Measurements from ENCODE around the gene KIRREL3.
A peak's percentile ranks its signal among the peaks of the same experiment; 100 is the strongest.
"Not testable (repeated sequence)": the region's sequence is repeated elsewhere in the genome, so short reads cannot be mapped to it uniquely, and the experiment has no call there.

Gene KIRREL3

DNA sequence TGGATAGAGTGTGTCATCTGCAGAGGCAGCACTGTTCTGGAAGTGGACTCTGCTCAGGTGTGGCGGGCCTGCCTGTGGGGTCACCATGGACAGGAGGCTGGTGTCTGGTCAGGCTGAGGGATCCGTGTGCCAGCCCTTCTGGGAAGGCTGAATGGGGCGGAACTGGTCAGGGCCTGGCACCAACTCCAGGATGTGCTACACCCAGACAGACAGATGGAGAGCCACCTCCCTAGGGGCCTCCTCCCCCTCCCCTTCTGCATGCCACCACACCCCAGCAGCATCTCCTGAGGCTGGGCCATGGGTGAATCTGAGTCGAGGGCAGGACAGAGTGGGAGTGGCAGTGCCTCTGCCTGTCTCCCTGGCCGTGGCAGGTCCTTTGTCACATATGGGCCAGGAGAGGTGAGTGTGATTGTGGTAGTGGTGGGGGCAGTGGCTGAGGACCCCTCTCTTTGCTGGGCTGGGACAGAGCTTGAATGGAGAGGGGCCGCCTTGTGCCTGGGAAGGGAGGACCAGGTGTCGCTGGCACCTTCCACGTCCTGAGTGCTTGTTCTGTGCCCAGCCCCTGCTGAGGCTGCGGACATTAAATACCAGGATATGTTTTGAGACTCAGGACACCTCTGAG is 616.0 kb downstream of the KIRREL3 start:
- in situ Hi-C loops (cut with HindIII; ENCODE audit: low pct_ligation_motif_present, low pct_unique_long_range_greater_than_20kb, low sequenced_read_pairs), result no loop called here
- DNase-seq, result no peak

DNA sequence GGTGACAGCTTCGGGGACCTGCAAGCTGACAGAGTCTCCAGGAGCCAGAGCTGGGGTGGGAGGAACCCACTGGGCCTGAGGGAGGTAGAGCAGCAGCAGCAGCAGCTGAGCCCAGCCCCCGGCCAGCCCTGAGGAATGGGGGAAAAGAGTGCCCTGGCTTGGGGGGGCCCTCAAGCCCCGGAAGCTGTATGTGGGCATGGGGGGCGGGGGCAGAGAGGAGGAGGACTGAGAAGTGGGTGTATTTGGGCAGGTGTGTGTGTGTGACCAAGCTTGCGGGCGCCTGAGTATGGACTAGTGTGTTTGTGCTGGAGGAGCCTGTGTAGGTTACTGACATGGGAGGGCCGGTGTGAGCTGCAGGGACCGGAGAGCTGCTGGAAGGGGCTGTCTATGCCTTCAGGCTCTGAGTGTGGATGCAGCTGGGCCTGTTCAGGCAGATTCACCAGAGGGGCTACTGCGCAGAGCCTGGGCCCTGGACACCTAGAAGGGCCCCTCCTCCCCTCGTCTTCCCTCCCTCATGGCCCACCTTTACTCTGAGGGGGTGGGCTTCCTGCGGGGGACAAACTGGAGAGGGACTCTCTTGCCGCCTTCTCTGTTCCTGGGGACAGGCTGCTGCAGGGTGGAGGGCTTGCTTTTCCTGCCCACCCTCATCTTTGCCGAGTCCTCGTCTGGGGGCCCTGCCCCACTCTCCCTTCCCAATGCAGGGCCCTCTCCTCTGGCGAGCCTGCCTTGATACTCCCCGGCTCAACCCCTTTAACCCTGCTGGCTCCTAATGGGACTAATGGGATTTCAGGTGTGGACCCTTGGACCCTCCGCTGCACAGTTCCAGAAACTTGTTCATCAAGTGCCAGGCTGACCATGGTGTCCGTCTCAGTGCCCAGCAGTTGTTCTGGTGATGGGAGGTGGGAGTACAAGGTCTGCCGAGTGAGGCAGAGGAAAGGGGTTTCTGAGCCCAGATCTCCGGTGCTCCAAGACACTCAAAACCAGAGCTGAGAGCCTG is 616.9 kb downstream of the KIRREL3 start:
- in situ Hi-C loops (cut with HindIII; ENCODE audit: low pct_ligation_motif_present, low pct_unique_long_range_greater_than_20kb, low sequenced_read_pairs), result no loop called here
- no peak for DNase-seq

DNA sequence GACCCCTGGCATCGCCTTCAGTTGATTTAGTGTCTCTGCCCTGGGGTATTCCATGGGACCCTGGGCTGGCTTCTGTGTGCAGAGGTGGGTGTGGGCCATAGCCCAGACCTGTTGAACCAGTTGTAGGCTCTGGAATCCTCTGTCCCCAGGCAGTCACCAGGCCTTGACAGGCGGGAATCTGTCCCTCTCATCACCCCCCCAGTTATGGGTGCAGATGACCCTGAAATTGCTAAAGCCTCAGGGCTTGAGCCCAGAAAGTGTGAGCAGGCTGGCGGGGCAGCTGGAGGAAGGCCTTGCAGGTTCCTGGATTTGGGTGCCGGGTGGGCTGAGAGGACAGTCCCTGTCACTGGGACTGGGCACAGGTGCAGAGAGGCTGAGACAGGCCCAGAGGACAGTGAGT is 617.9 kb downstream of the KIRREL3 start:
- DNase-seq; in situ Hi-C loops (cut with HindIII; ENCODE audit: low pct_ligation_motif_present, low pct_unique_long_range_greater_than_20kb, low sequenced_read_pairs): not testable (repeated sequence)

DNA sequence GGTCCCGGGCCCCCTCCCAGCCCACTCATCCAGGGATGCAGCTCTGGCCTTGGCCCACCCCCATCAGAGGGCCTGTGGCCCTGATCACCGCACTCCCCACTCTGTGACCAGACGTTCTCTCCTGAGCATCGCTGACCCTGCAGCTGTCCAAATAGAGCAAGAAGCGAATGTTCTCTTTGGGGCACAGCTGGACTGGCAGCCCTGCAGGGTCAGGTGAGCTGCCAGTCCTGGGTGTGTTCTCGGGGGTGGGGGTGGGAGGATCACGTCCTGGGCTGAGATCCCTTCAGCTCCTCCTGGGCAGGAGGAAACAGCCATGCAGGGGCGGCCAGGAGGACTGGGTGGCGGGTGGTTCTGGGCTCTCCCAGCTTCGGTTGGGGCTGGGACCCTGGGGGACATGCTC is 618.6 kb downstream of the KIRREL3 start:
- in situ Hi-C loops (cut with HindIII; ENCODE audit: low pct_ligation_motif_present, low pct_unique_long_range_greater_than_20kb, low sequenced_read_pairs); DNase-seq: not testable (repeated sequence)

DNA sequence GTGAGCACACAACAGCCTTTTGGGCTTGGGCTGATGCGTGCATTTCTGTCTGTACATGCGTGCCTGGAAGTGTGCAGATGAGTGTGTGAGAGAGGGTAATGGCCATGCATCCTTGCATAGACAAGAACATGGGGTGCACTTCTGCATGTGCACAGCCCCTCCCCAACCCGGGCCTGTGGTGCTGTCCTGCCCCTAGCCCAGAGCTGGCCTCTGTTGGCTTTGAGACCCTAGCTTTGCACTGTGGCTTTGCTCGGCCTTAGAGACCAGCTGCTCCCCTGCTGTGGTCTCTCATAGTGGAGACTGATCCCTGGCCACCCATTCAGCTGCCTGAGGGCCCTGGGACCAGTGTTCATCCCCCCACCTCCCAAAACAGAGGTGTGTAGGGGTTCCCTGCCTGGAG is 619.7 kb downstream of the KIRREL3 start:
- no peak for DNase-seq
- in situ Hi-C loops (cut with HindIII; ENCODE audit: low pct_ligation_motif_present, low pct_unique_long_range_greater_than_20kb, low sequenced_read_pairs), result no loop called here

DNA sequence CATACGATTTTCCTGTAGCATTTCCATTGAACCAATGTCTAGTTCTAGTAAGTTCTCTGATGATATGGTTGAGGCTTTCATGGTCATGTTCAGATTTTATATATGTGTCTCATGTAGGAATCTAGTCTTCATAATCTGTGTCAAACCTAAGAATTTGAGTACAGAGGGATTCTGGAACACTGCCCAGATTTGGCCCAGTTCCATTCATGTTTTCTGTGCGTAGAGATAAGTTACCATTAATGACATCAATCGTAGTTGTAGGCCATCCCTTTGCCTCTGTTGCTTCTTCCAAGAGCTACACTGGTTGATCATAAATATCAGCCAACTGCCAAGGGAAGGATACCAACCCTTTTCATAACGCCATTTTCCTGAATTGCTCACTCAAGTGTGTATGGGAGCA is 621.8 kb downstream of the KIRREL3 start:
- in situ Hi-C loops (cut with HindIII; ENCODE audit: low pct_ligation_motif_present, low pct_unique_long_range_greater_than_20kb, low sequenced_read_pairs), result no loop called here
- no peak for DNase-seq

DNA sequence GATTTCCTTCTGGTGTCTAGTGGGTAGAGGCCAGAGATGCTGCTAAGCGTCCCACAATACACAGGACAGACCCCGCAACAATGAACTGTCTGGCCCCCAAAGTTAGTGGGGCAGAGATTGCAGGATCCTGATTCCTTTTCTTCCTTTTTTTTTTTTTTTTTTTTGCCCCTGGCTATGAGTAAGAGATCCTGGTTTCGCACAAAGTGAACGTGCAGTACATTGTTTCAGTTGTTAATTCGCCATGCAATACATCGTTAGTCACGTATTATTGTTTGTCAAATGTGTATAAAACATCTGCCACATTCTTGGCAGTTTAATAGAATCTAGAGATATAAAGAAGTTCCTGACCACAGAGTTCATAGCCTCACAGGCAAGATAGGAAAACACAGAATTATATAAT is 624.8 kb downstream of the KIRREL3 start:
- no peak for DNase-seq
- in situ Hi-C loops (cut with HindIII; ENCODE audit: low pct_ligation_motif_present, low pct_unique_long_range_greater_than_20kb, low sequenced_read_pairs), result no loop called here

DNA sequence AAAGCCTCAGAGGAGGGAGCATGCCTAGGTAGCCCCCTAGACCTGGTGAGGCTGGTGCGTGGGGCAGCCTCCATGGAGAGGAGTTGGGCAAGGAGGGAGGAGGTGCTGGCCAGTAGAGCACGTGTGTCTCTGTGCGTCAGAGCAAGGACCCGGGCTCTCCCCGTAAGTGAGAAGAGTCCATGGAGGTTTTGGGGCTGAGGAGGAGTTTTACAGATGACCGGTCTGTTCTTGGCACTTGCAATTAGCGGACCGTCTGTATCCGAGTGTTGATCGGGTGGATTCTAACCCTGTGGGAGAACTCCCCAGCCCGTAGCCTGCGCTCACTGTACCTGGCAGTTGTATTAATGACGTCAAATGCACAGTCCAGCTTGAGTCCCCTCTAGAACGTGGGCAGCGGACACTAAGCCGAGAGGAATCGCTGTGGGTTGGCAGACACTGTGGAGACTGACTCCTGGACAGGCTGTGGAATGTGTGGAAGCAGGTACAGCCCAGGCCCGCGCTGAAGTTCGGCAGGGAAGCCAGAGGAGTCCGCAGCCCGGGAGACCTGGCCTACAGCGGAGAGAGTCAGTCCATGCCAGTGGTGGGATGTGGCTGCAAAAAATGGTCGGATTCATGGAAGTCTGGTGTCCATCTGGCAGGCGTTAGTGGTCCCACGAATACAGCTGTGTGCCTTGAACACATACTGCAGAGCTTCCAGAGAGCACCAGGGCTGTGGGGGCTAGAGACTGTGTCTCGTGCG is 625.8 kb downstream of the KIRREL3 start:
- DNase-seq; in situ Hi-C loops (cut with HindIII; ENCODE audit: low pct_ligation_motif_present, low pct_unique_long_range_greater_than_20kb, low sequenced_read_pairs): not testable (repeated sequence)

DNA sequence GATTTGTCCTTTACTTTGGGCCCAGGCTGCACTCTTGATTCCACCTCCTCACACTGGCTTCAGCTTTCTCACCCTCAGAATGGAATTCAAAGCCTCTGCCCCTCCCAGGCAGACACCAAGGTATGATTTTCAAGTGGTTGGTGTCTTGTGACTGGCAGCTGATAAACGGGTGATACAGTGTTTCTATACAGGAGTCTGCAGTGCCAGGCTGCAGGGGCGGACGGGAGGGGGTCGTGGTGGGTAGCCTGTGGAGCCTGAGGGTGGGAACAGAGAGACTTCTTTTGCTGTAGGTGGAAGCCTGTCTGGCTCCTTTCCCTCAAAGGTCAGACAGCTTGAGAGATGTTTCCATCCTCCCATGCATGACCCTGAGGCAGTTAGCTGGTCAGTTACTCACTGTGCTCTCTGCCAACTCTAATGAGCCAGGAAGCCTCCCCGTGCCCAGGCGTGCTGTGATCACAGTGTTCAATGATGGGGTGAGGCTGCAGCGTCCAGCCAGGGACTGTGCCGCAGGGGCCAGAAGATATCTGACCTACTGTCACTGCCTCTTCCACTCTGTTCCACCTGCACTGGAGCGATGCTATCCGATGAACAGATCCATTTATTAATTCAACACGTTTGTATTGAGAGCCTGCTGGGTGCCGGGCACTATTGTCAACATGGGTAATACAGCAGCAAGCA is 627.0 kb downstream of the KIRREL3 start:
- in situ Hi-C loops (cut with HindIII; ENCODE audit: low pct_ligation_motif_present, low pct_unique_long_range_greater_than_20kb, low sequenced_read_pairs), result not testable (repeated sequence)
- DNase-seq, result peak; percentile 57
